NCI-H2227 treated with DMSO at 0.1 percent for 48 hours (cell line): ENCODE data around the gene ZDHHC22.
"Not testable (repeated sequence)": the region's sequence is repeated elsewhere in the genome, so short reads cannot be mapped to it uniquely, and the experiment has no call there.

ENCODE experiments used
- DNase-seq: peaks from one replicate; lab custom pipeline; 2025; lab: John Stamatoyannopoulos, UW

Gene ZDHHC22

DNA sequence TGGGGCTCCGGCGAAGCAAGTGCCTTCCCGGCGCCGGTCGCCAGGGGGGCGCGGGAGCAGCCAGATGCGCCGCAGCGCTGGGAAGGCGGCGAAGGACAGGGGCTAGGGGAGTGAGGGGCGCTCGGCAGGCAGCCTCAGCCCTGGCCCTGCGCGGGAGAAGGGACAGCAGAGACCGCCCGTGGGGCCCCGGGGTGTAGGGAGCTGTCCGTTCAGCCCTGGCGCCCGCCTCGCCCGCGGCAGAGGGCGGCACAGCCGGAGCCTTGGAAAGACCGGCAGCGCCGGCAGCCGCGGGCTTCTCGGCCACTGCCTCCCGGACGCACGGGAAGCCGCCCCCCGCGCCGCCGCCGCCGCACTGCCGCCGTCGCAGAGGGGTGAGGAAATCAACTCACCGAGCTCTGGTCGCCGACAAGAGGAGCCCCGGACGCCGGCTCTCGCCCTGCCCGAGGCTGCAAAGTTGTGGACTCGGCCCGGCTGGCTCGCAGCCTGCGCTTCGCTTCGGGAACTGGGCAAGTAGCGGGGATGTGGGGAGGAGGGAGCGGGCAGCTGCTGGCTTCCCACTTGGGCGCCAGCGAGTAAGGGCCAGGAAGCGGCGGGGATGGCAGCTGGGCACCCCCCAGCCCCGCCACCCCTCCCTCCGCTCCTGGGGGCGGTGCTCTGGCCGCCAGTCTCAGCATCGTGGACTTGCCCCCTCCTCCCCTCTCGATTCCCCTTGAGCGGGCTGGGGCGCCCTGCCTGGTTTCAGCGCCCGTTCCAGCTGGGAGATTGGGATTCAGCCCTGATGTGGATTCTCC lies at the start of gene ZDHHC22:
Gene ZDHHC22, minus strand, starts transcription at position 578 of the 791 bp plus-strand sequence. CDS start 2,053 bp downstream, outside the sequence.
- peak; percentile 48 for DNase-seq

GRCh38 chr14:77190977-77191376 lies 49.4 kb upstream of the ZDHHC22 start:
- no peak for DNase-seq

- DNase-seq: no peak
Observed at GRCh38 chr14:77189479-77189878, 47.9 kb upstream of the ZDHHC22 start.

DNA sequence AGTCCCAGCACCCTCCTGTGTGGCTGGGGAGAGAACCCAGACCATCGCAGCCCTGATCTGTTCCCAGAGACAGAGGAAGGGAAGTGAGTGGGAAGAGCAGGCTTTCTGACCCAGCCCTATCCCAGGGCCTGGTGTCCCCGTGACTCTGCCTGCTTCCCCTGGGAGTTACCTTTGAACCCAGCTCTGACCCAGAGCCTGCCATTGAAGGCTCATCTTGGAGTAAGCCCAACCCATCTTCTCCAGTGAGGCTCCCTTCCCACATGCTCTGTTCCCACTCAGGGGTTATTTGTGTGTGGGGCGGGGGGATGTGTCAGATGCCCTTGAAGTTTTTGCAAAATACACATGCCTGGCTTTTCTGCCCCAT lies 46.0 kb upstream of the ZDHHC22 start:
- DNase-seq: no peak

GRCh38 chr14:77186911-77187648 lies 45.5 kb upstream of the ZDHHC22 start:
- DNase-seq: peak; percentile 8

DNA sequence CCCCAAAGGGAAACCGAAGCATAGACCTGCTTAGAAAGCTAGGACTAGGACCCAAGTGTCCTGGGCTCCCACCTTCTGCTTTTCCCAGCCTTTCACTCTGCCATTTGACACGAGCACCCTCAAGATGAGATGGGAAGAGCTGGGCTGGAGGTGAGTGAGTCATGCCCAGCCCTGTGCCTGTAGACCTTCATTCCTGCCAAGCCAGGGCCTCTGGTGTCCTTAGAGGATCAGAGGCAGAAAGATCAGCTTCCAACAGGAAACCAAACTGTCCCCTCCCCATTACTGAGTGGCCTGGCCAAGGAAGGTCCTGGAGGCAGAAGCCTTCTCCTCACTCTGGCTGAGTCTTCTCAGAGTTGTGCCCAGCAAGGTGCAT lies 43.5 kb upstream of the ZDHHC22 start:
- no peak for DNase-seq

- no peak for DNase-seq
Observed at GRCh38 chr14:77184396-77185092, 43.0 kb upstream of the ZDHHC22 start.

DNA sequence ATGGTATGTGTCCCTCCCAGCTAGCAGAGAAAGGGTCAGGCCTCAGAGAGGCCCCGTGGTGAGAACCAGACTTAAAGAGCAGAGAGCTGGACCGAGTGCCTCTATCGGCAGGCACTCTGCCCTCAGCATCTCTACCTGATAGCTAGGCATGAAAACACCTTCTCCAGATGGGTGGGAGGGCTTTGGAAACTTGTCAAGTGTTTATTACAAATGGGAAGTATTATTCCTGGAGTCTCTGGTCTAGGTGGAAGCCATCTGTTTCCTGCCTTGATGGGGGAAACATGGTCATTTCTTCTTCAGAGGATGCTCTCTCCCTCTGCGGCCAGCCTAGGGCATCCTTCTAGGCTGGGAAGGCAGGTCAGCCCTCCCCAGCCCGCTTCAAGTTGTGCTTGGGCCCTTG lies 42.3 kb upstream of the ZDHHC22 start:
- DNase-seq: no peak

DNA sequence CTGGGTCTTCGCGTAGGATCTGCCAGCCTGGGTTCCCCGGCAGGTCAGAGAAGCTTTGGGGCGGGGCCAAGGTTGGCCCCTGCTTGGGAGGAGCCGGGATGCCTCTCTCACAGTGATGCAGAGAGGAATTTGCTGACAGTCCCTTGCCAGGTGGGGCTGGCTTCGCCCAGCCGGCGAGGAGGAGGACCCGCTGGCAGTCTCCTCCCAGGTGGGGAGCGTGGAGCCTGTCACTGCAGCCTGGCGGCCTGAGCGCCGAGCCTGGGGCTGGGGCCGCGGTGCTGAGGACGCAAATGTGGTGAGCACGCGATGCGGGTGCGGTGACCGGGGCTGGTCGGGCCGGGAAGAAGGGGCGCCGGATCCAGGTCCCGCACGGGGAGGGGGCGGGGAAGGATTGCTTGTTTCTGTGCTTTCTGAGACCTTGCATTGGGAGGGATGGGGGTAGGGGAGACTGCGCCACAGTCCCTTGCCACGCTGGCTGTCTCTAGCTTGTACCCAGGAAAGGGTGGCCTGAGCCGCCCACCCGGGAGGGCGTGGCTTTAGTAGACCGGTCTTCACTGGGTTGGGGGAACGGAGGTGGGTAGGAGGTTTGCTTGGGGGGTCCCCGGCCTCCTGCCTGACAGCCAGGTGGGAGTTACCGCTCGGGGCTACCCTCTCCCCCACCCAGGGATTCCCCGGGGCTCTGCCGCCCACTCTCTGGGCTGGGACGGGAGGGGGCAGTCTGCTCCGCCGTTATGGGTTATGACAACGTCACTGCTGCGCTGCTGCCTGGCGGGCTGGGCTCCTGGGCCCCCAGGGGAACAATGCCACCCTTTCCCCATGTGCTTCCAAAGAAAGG lies 40.2 kb upstream of the ZDHHC22 start, which contains the start of gene TMEM63C:
Gene TMEM63C, plus strand, starts transcription at position 196 of the 835 bp plus-strand sequence. CDS start 37,016 bp downstream, outside the sequence.
- DNase-seq: peak; percentile 88

DNA sequence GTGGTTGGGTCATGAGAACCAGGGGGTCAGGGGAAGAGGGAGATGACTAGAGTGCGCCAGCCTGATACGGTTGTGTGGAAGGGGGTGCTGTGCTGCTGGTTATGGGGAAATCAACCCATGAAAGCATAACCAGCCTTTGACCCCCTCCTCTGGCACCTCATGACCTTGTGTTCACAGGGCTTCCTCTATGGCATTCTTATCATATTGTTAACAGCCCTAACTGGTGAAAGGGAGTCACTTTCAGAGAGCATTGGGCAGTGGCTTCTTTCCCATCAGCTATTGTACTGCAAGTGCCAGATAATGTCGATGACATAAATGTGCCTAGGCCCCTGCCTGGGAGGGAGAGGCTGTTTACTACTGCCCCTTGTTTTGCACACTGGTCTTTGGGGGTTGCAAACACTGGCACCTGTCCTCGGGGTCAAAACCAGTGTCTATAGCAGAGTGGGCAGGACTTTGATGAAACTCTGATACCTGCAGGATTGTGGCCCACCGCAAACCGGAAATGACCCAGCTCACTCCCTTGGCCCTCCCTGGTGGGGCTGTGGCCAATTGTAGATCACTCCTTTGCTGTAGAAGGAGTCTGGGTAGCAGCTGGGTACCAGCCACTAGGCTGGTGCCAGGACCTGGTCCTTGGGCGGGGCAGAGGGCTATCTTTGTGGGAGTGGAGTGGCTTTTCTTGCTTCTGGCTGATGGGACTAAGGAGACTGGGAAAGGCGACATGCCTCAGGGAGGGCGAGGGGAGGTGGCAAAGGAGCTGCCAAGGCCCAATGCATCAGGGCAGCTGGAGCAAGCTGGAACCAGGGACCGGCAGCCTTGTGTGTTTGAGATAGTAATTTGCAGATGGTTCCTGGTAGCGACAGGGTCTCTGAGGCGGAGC lies 39.4 kb upstream of the ZDHHC22 start:
- no peak for DNase-seq

- no peak for DNase-seq
Observed at GRCh38 chr14:77178656-77179055, 37.1 kb upstream of the ZDHHC22 start.

GRCh38 chr14:77177702-77178101 lies 36.1 kb upstream of the ZDHHC22 start:
- peak; percentile 5 for DNase-seq

DNA sequence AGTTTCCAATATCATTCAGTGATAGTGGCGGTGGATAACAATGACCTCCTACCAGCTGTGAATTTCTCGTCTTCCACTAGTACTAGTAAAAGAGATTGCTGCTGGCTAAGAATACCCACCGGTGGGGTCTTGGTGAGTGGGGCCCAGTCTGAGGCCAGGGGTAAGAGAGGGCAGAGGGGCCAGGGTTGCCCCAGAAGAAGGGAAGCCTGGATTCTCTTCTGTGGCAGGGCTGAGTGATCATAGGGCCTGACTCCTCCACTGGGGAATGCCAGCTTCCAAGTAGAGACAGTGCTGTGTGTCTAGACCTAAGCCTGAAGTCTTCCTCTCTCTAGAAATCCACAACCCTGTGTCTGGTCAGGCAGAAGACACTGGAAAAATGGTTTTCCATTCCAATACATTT lies 34.3 kb upstream of the ZDHHC22 start:
- no peak for DNase-seq

- DNase-seq: not testable (repeated sequence)
Observed at GRCh38 chr14:77173911-77174617, 32.5 kb upstream of the ZDHHC22 start.

DNA sequence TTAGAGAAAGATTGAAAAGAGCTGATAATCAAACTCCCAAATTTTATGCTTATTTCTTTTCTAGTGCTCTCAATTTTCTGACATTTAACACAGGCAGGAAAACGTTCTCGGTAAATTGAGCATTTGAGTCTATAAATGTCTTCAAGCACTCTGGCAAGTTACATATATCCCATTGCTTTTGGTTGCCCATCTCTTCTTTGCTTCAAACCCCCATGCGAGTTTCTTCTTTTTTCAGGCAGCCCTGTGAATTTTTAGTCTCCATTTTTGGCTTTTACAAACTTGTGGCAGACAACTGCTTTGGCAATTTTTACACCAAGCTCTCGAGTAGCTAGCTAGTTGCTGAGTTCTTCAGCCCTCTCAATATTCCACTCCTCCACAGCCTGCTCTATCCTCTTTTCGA lies 31.3 kb upstream of the ZDHHC22 start:
- DNase-seq: no peak

- no peak for DNase-seq
Observed at GRCh38 chr14:77170045-77170444, 28.5 kb upstream of the ZDHHC22 start.

DNA sequence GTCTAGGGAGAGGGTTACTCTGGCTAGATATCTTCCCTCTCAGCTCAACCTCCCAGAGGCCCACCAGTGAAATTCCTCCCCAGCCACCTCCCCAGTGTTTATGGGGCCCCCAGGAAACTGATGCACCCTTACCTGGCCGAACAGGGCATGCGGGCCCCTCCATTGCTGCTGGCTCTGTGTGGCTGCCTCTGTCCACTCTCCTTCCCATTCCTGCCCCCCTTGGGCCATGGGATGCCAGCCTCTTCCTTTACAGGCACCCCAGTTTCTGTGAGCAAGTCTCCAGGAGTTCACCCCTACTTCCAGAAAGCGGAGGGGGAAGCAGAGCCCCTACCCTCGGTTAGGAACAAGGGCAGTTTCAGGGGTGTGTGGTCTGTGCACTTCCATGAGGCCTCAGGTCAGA lies 19.4 kb upstream of the ZDHHC22 start:
- no peak for DNase-seq

DNA sequence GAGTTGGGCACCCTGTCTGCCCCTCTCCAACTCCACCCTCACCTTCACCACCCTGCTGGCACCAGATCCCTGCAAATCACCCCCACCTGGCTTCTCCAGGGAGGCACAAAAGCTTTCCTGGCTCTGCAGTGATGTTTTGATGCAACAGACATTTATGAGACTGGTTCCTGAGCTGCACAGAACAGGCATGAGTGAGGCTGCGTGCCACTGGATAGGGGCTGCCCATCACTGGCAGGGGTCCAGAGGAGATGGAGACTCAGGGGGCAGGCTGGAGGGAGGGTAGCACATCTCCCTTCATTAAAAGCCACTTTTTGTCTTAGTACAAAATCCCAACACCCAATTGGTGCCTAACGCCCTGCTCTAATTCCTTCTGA lies 17.3 kb upstream of the ZDHHC22 start:
- DNase-seq: peak; percentile 65

DNA sequence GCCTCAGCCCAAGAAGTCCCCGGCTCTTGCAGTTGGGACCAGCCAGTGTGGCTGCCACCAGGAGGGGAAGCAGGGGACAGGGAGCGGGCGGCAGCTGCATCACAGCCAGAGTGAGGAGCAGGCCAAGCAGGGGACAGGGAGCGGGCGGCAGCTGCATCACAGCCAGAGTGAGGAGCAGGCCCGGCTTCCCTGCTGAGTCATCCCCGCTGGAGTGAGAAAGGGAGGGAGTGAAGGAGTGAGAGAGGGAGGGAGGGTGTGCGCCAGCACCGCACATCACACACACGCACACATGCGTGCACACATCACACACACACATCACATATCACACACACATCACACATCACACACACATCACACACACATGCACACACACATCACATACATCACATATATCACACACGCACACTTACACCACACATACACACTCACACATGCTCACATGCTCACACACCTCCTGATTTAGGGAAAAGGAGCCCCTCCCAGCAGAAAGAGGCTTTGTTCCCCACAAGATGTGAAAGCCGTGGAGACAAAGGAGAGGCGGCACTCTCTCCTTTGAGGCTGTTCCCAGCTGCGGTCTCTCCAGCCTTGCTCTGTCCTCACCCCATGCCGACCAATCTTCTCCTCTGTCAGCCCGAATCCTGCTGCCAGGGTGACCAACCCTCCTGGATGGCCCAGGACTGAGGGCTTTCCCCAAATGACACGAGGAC lies 16.7 kb upstream of the ZDHHC22 start:
- DNase-seq: peak; percentile 78

GRCh38 chr14:77157740-77158139 lies 16.1 kb upstream of the ZDHHC22 start:
- DNase-seq: no peak
